ENCODE measurements around the gene DLGAP1. TPM values are rescaled to one million over a fixed set of nuclear protein-coding genes. Genes with fewer than 3 reads are reported as not detected.

DLGAP1 gene
- total RNA-seq, 1 donor from 2014 or later, result 0.05 TPM

GRCh38 chr18:3510024-3510423 lies 945.1 kb downstream of the DLGAP1 start:
- H3K4me1 Mint-ChIP-seq (ENCODE audit: unreplicated experiment), result peaks cover 26% of the 10 kb centered on the region
- H3K27me3 Mint-ChIP-seq (ENCODE audit: unreplicated experiment), result no peaks in the 10 kb centered on the region
- no peak overlapping the region for H3K27ac Mint-ChIP-seq (ENCODE audit: unreplicated experiment)
- no peak for TF ChIP-seq CTCF (IDR thresholded peaks at IDR 0.05)
- no peaks in the 10 kb centered on the region for H3K9me3 Mint-ChIP-seq (ENCODE audit: unreplicated experiment)
- no peaks in the 10 kb centered on the region for H3K36me3 Mint-ChIP-seq (ENCODE audit: unreplicated experiment)
- H3K4me3 Mint-ChIP-seq (ENCODE audit: unreplicated experiment), result no peak overlapping the region
- DNase-seq (ENCODE audit: extremely low spot score, unreplicated experiment), result no peak

- no peaks in the 10 kb centered on the region for H3K36me3 Mint-ChIP-seq (ENCODE audit: unreplicated experiment)
- no peak overlapping the region for H3K27ac Mint-ChIP-seq (ENCODE audit: unreplicated experiment)
- H3K27me3 Mint-ChIP-seq (ENCODE audit: unreplicated experiment), result no peaks in the 10 kb centered on the region
- no peak for TF ChIP-seq CTCF (IDR thresholded peaks at IDR 0.05)
- peaks cover 26% of the 10 kb centered on the region for H3K4me1 Mint-ChIP-seq (ENCODE audit: unreplicated experiment)
- H3K9me3 Mint-ChIP-seq (ENCODE audit: unreplicated experiment), result no peaks in the 10 kb centered on the region
- DNase-seq (ENCODE audit: extremely low spot score, unreplicated experiment), result no peak
- H3K4me3 Mint-ChIP-seq (ENCODE audit: unreplicated experiment), result no peak overlapping the region
These were observed 946.2 kb downstream of the DLGAP1 start for GRCh38 chr18:3508576-3509549.

GRCh38 chr18:3504637-3505036 lies 950.5 kb downstream of the DLGAP1 start:
- H3K27me3 Mint-ChIP-seq (ENCODE audit: unreplicated experiment), result no peaks in the 10 kb centered on the region
- H3K9me3 Mint-ChIP-seq (ENCODE audit: unreplicated experiment), result no peaks in the 10 kb centered on the region
- H3K4me3 Mint-ChIP-seq (ENCODE audit: unreplicated experiment), result no peak overlapping the region
- no peak overlapping the region for H3K27ac Mint-ChIP-seq (ENCODE audit: unreplicated experiment)
- TF ChIP-seq CTCF (IDR thresholded peaks at IDR 0.05), result no peak
- no peaks in the 10 kb centered on the region for H3K36me3 Mint-ChIP-seq (ENCODE audit: unreplicated experiment)
- no peak for DNase-seq (ENCODE audit: extremely low spot score, unreplicated experiment)
- peaks cover 16% of the 10 kb centered on the region for H3K4me1 Mint-ChIP-seq (ENCODE audit: unreplicated experiment)

GRCh38 chr18:3502650-3503049 lies 952.5 kb downstream of the DLGAP1 start:
- no peak for TF ChIP-seq CTCF (IDR thresholded peaks at IDR 0.05)
- H3K9me3 Mint-ChIP-seq (ENCODE audit: unreplicated experiment), result no peaks in the 10 kb centered on the region
- H3K27me3 Mint-ChIP-seq (ENCODE audit: unreplicated experiment), result no peaks in the 10 kb centered on the region
- H3K36me3 Mint-ChIP-seq (ENCODE audit: unreplicated experiment), result no peaks in the 10 kb centered on the region
- no peak overlapping the region for H3K27ac Mint-ChIP-seq (ENCODE audit: unreplicated experiment)
- peaks cover 19% of the 10 kb centered on the region for H3K4me1 Mint-ChIP-seq (ENCODE audit: unreplicated experiment)
- no peak overlapping the region for H3K4me3 Mint-ChIP-seq (ENCODE audit: unreplicated experiment)
- DNase-seq (ENCODE audit: extremely low spot score, unreplicated experiment), result no peak

GRCh38 chr18:3500016-3500415 lies 955.1 kb downstream of the DLGAP1 start:
- Mint-ChIP-seq H3K36me3 (ENCODE audit: unreplicated experiment) (no peaks in the 10 kb centered on the region), H3K27me3 (ENCODE audit: unreplicated experiment) (no peaks in the 10 kb centered on the region), H3K9me3 (ENCODE audit: unreplicated experiment) (no peaks in the 10 kb centered on the region), H3K4me3 (ENCODE audit: unreplicated experiment) (no peak overlapping the region), H3K27ac (ENCODE audit: unreplicated experiment) (no peak overlapping the region), H3K4me1 (ENCODE audit: unreplicated experiment) (peaks cover 25% of the 10 kb centered on the region)
- no peak for TF ChIP-seq CTCF (IDR thresholded peaks at IDR 0.05)
- no peak for DNase-seq (ENCODE audit: extremely low spot score, unreplicated experiment)
